Ishikawa (cell line): ENCODE results near the gene BIRC7.
A peak's percentile ranks its signal among the peaks of the same experiment; 100 is the strongest.

ENCODE experiments used
- CEBPB ChIP-seq: IDR thresholded peaks from 2 replicates; pipeline ENCODE4 v1.6.1; 2012
- CREB1 ChIP-seq: IDR thresholded peaks from 2 replicates; pipeline ENCODE4 v1.6.1; 2012; ENCODE audit warnings: low read depth
- EGR1 ChIP-seq: IDR thresholded peaks from 2 replicates; pipeline ENCODE4 v1.6.1; 2012
- EP300 ChIP-seq: IDR thresholded peaks from 2 replicates; pipeline ENCODE4 v1.6.1; 2012; ENCODE audit warnings: borderline replicate concordance
- FOXM1 ChIP-seq: IDR thresholded peaks from 2 replicates; pipeline ENCODE4 v1.6.1; 2012; ENCODE audit warnings: low read depth, borderline replicate concordance
- MAX ChIP-seq: IDR thresholded peaks from 2 replicates; pipeline ENCODE4 v1.6.1; 2012
- NFIC ChIP-seq: IDR thresholded peaks from 2 replicates; pipeline ENCODE4 v1.6.1; 2012
- RAD21 ChIP-seq: IDR thresholded peaks from 2 replicates; pipeline ENCODE4 v1.6.1; 2012; ENCODE audit warnings: low read depth
- TAF1 ChIP-seq: IDR thresholded peaks from 2 replicates; pipeline ENCODE4 v1.6.1; 2012; ENCODE audit warnings: low read depth, mild to moderate bottlenecking
- TCF12 ChIP-seq: IDR thresholded peaks from 2 replicates; pipeline ENCODE4 v1.6.1; 2012; ENCODE audit warnings: low read depth
- TEAD4 ChIP-seq: IDR thresholded peaks from 2 replicates; pipeline ENCODE4 v1.6.1; 2012
- YY1 ChIP-seq: IDR thresholded peaks from 2 replicates; pipeline ENCODE4 v1.6.1; 2012; ENCODE audit warnings: low read depth
- ZBTB7A ChIP-seq: IDR thresholded peaks from 2 replicates; pipeline ENCODE4 v1.6.1; 2012; ENCODE audit warnings: low read depth
- TF ChIP-seq, protein P1 (sequence below): IDR thresholded peaks from 2 replicates; pipeline ENCODE4 v1.6.1; 2012
- TF ChIP-seq, protein P2 (sequence below): IDR thresholded peaks from 2 replicates; pipeline ENCODE4 v1.6.1; 2012; ENCODE audit warnings: low read depth, mild to moderate bottlenecking

BIRC7 gene

DNA sequence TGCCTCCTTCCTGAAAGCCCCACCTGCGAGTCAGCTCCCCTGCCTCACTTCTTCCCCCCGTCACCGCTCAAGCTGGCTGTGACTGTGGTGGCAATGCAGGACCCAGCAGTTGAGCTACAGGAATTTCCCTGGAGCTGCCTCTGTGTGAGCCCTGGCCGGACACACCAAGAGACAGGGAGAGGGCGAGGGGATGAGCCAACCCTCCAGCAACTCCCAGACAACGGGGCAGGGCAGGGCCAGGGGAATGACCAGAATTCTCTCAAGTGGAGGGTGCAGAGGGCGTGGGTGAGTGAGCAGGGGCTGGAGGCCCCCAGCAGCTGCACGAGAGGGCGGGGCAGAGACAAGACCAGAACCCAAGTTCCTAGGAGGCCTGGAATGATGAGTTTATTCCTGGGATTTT, 32.0 kb downstream of the BIRC7 start:
- no peak for TF ChIP-seq CEBPB
- no peak for TF ChIP-seq FOXM1
- TF ChIP-seq, protein P1, sequence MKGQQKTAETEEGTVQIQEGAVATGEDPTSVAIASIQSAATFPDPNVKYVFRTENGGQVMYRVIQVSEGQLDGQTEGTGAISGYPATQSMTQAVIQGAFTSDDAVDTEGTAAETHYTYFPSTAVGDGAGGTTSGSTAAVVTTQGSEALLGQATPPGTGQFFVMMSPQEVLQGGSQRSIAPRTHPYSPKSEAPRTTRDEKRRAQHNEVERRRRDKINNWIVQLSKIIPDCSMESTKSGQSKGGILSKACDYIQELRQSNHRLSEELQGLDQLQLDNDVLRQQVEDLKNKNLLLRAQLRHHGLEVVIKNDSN = no peak
- no peak for TF ChIP-seq MAX
- no peak for TF ChIP-seq RAD21
- TF ChIP-seq, protein P2, sequence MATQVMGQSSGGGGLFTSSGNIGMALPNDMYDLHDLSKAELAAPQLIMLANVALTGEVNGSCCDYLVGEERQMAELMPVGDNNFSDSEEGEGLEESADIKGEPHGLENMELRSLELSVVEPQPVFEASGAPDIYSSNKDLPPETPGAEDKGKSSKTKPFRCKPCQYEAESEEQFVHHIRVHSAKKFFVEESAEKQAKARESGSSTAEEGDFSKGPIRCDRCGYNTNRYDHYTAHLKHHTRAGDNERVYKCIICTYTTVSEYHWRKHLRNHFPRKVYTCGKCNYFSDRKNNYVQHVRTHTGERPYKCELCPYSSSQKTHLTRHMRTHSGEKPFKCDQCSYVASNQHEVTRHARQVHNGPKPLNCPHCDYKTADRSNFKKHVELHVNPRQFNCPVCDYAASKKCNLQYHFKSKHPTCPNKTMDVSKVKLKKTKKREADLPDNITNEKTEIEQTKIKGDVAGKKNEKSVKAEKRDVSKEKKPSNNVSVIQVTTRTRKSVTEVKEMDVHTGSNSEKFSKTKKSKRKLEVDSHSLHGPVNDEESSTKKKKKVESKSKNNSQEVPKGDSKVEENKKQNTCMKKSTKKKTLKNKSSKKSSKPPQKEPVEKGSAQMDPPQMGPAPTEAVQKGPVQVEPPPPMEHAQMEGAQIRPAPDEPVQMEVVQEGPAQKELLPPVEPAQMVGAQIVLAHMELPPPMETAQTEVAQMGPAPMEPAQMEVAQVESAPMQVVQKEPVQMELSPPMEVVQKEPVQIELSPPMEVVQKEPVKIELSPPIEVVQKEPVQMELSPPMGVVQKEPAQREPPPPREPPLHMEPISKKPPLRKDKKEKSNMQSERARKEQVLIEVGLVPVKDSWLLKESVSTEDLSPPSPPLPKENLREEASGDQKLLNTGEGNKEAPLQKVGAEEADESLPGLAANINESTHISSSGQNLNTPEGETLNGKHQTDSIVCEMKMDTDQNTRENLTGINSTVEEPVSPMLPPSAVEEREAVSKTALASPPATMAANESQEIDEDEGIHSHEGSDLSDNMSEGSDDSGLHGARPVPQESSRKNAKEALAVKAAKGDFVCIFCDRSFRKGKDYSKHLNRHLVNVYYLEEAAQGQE = no peak
- no peak for TF ChIP-seq TAF1
- no peak for TF ChIP-seq CREB1
- no peak for TF ChIP-seq EP300
- no peak for TF ChIP-seq NFIC
- no peak for TF ChIP-seq TEAD4
- no peak for TF ChIP-seq YY1
- no peak for TF ChIP-seq ZBTB7A
- TF ChIP-seq EGR1 = no peak
- no peak for TF ChIP-seq TCF12

DNA sequence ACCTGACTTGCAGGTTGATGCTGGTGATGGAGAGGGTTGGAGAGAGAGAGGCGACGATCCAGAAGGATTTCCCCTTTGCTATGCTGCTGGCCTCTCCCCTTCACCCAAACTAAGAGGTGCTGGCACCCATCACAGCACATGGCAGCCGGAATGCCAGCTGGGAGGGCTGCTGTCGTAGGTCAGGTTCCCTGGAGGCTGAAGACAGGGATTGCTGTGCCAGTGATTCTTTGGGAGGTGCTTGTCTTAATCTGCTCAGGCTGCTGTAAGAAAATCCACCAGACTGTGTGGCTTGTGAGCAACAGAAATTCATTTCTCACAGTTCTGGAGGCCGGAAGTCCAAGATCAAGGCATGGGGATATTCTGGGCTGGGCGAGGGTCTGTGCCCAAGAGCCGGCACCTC, 32.6 kb downstream of the BIRC7 start:
- no peak for TF ChIP-seq EP300
- no peak for TF ChIP-seq RAD21
- TF ChIP-seq CREB1 = no peak
- TF ChIP-seq CEBPB = no peak

GRCh38 chr20:63268671-63269439, 33.1 kb downstream of the BIRC7 start:
- TF ChIP-seq MAX = 0 out of 2 replicates have a peak, but pooled peaks have one; percentile 50
- TF ChIP-seq CREB1 = no peak
- TF ChIP-seq, protein P2 = no peak
- TF ChIP-seq TEAD4 = peak; percentile 51

- TF ChIP-seq EP300 (no peak), TCF12 (no peak), ZBTB7A (no peak), MAX (no peak), TAF1 (no peak), FOXM1 (no peak), NFIC (no peak)
- TF ChIP-seq, protein P1 = no peak
- TF ChIP-seq, protein P2 = no peak
These were observed 34.0 kb downstream of the BIRC7 start for GRCh38 chr20:63269724-63270123.
